ENCODE results near the gene PTP4A2. TPM values are rescaled to one million over a fixed set of nuclear protein-coding genes. Genes with fewer than 3 reads are reported as not detected.

The PTP4A2 gene
- total RNA-seq, 2 experiments from 2014 or later: 342 to 357 TPM

Other genes starting within 250 kb of the PTP4A2 start
- under 1 TPM; 0.36 to 0.93 TPM for gene COL16A1, start 234.4 kb downstream of the PTP4A2 start, total RNA-seq
- under 1 TPM; 0.08 to 0.18 TPM for gene ADGRB2, start 174.0 kb downstream of the PTP4A2 start, total RNA-seq
- not detected for gene SPOCD1, start 122.3 kb downstream of the PTP4A2 start, total RNA-seq
- 100 to 1,000 TPM; 221 to 222 TPM for gene KHDRBS1, start 75.5 kb upstream of the PTP4A2 start, total RNA-seq
- gene TMEM39B, start 134.6 kb upstream of the PTP4A2 start, total RNA-seq: 10 to 100 TPM; 24.0 to 25.2 TPM
- 10 to 100 TPM; 85.3 to 88.3 TPM for gene KPNA6, start 169.7 kb upstream of the PTP4A2 start, total RNA-seq
- gene TXLNA, start 241.3 kb upstream of the PTP4A2 start, total RNA-seq: 10 to 100 TPM; 84.0 to 84.4 TPM

All from activated naive CD8-positive, alpha-beta T cell treated with anti-CD3 and anti-CD28 coated beads for 36 hours (primary cell).